ENCODE measurements around the gene NADSYN1. TPM values are rescaled to one million over a fixed set of nuclear protein-coding genes. Genes with fewer than 3 reads are reported as not detected.

Gene NADSYN1
- polyA plus RNA-seq, 3 donors = 44.1 to 162 (median 44.8) TPM

GRCh38 chr11:71433648-71434450 lies 19.2 kb upstream of the NADSYN1 start:
- Histone ChIP-seq H4K20me1 (ENCODE audit: insufficient read depth, low read length) (no peaks in the 10 kb centered on the region), H3K27ac (ENCODE audit: low read depth in 1 of 2, low read length in 2 of 2) (no peak overlapping the region), H3K79me2 (ENCODE audit: insufficient read depth, low read length) (no peaks in the 10 kb centered on the region), H2AFZ (ENCODE audit: insufficient read depth, low read depth, low read length, poor library complexity, severe bottlenecking) (peak overlapping the region; percentile 53), H3K4me1 (ENCODE audit: control insufficient read depth in 1 of 2, insufficient read depth in 2 of 2, low read length in 2 of 2) (peaks cover 5 to 11% of the 10 kb centered on the region in 2 donors), H3K36me3 (replicated peaks in 1 of 2; ENCODE audit: control insufficient read depth in 1 of 2, insufficient read depth in 2 of 2, low read length in 2 of 2) (no peaks in the 10 kb centered on the region), H3K27me3 (ENCODE audit: control insufficient read depth in 2 of 2, insufficient read depth in 2 of 2, low read length in 2 of 2) (no peaks in the 10 kb centered on the region), H3K4me3 (replicated peaks in 1 of 3; ENCODE audit: low read depth in 2 of 3, low read length in 3 of 3) (no peak overlapping the region), H3K9ac (ENCODE audit: insufficient read depth, low read length, poor library complexity, severe bottlenecking) (no peak overlapping the region), H3K4me2 (replicated peaks; ENCODE audit: extremely low read depth, low read length, poor library complexity, severe bottlenecking) (peak overlapping the region; percentile 22), H3K9me3 (replicated peaks in 1 of 2; ENCODE audit: control insufficient read depth in 1 of 2, insufficient read depth in 1 of 2, low read length in 2 of 2) (no peaks in the 10 kb centered on the region)
- Mint-ChIP-seq H3K4me1 (peaks cover 9% of the 10 kb centered on the region), H3K36me3 (peaks cover 7% of the 10 kb centered on the region in 2 donors), H3K27me3 (ENCODE audit: low read depth in 3 of 3) (peaks cover 0 to 5% (median 2%) of the 10 kb centered on the region in 3 donors), H3K27ac (peak overlapping the region in 3 of 7 donors; percentile 14 to 54 (median 23)), H3K4me3 (peak overlapping the region; percentile 20 to 49), H3K9me3 (peaks cover 0 to 9% (median 0%) of the 10 kb centered on the region in 7 donors)
- WGBS (ENCODE audit: insufficient coverage) = 85% methylated on average over 11 of the region's 19 CpGs
- intact Hi-C loops (cut with micrococcal nuclease) = no loop called here
- DNase-seq = peak in 1 of 3 donors; percentile 25
- TF ChIP-seq CTCF (IDR thresholded peaks at IDR 0.05) = no peak

GRCh38 chr11:71434576-71435130 lies 18.4 kb upstream of the NADSYN1 start:
- Histone ChIP-seq H3K27ac (ENCODE audit: low read depth in 1 of 2, low read length in 2 of 2) (no peak overlapping the region), H3K4me2 (replicated peaks; ENCODE audit: extremely low read depth, low read length, poor library complexity, severe bottlenecking) (no peak overlapping the region), H3K27me3 (ENCODE audit: control insufficient read depth in 2 of 2, insufficient read depth in 2 of 2, low read length in 2 of 2) (no peaks in the 10 kb centered on the region), H3K36me3 (replicated peaks in 1 of 2; ENCODE audit: control insufficient read depth in 1 of 2, insufficient read depth in 2 of 2, low read length in 2 of 2) (no peaks in the 10 kb centered on the region), H3K9ac (ENCODE audit: insufficient read depth, low read length, poor library complexity, severe bottlenecking) (peak overlapping the region; percentile 1), H3K9me3 (replicated peaks in 1 of 2; ENCODE audit: control insufficient read depth in 1 of 2, insufficient read depth in 1 of 2, low read length in 2 of 2) (no peaks in the 10 kb centered on the region), H4K20me1 (ENCODE audit: insufficient read depth, low read length) (no peaks in the 10 kb centered on the region), H3K4me1 (ENCODE audit: control insufficient read depth in 1 of 2, insufficient read depth in 2 of 2, low read length in 2 of 2) (peaks cover 5 to 11% of the 10 kb centered on the region in 2 donors), H3K4me3 (replicated peaks in 1 of 3; ENCODE audit: low read depth in 2 of 3, low read length in 3 of 3) (no peak overlapping the region), H2AFZ (ENCODE audit: insufficient read depth, low read depth, low read length, poor library complexity, severe bottlenecking) (no peak overlapping the region), H3K79me2 (ENCODE audit: insufficient read depth, low read length) (no peaks in the 10 kb centered on the region)
- no peak for TF ChIP-seq CTCF (IDR thresholded peaks at IDR 0.05)
- Mint-ChIP-seq H3K4me3 (no peak overlapping the region), H3K9me3 (peaks cover 0 to 4% (median 0%) of the 10 kb centered on the region in 7 donors), H3K27ac (no peak overlapping the region), H3K4me1 (peaks cover 9% of the 10 kb centered on the region), H3K27me3 (ENCODE audit: low read depth in 3 of 3) (peaks cover 1 to 2% (median 1%) of the 10 kb centered on the region in 3 donors), H3K36me3 (peaks cover 7% of the 10 kb centered on the region in 2 donors)
- WGBS (ENCODE audit: insufficient coverage) = 89% methylated on average over 10 of the region's 18 CpGs
- DNase-seq = no peak
- intact Hi-C loops (cut with micrococcal nuclease) = no loop called here

All from CD14-positive monocyte (primary cell).